ENCODE measurements around the gene C6orf89. TPM values are rescaled to one million over a fixed set of nuclear protein-coding genes. Genes with fewer than 3 reads are reported as not detected.

The C6orf89 gene
- total and polyA plus RNA-seq, 10 donors = 5.7 to 49.8 (median 34.7) TPM

GRCh38 chr6:36904114-36904513 is 18.4 kb downstream of the C6orf89 start:
- intact Hi-C loops (cut with DNase I; ENCODE audit: low total_unique reads) = loop anchor here (10.0 kb wide), 1 partner anchor 61 kb away; no protein-coding TSS in a partner anchor
- no peak overlapping the region for H3K27ac ChIP-seq
- no peak overlapping the region for H3K4me3 ChIP-seq
- TF ChIP-seq CTCF (IDR thresholded peaks at IDR 0.05 in 8 of 11, conservative IDR thresholded peaks at IDR 0.05 in 3 of 11) (no peak), POLR2A (IDR thresholded peaks at IDR 0.05) (no peak)
- 94 to 97% (median 95%) methylated on average over 4 of the region's 4 CpGs for WGBS, 5 donors
- H3K36me3 ChIP-seq = peaks cover 9 to 100% (median 67%) of the 10 kb centered on the region in 6 donors
- no peaks in the 10 kb centered on the region for H3K27me3 ChIP-seq (replicated peaks in 1 of 7)
- no peaks in the 10 kb centered on the region for H3K9me3 ChIP-seq
- peaks cover 0 to 6% (median 0%) of the 10 kb centered on the region in 6 donors for H3K4me1 ChIP-seq
- no peak for DNase-seq

GRCh38 chr6:36904851-36905393 is 19.2 kb downstream of the C6orf89 start:
- Histone ChIP-seq H3K36me3 (peaks cover 9 to 97% (median 62%) of the 10 kb centered on the region in 6 donors), H3K4me1 (peaks cover 0 to 6% (median 0%) of the 10 kb centered on the region in 6 donors), H3K27ac (no peak overlapping the region), H3K9me3 (no peaks in the 10 kb centered on the region), H3K4me3 (no peak overlapping the region), H3K27me3 (replicated peaks in 1 of 7) (no peaks in the 10 kb centered on the region)
- DNase-seq = no peak
- TF ChIP-seq POLR2AphosphoS5 (IDR thresholded peaks at IDR 0.05) (no peak), POLR2A (IDR thresholded peaks at IDR 0.05) (no peak), CTCF (IDR thresholded peaks at IDR 0.05 in 8 of 11, conservative IDR thresholded peaks at IDR 0.05 in 3 of 11) (no peak)
- WGBS, 5 donors = 94 to 98% (median 97%) methylated on average over 5 of the region's 5 CpGs
- intact Hi-C loops (cut with DNase I; ENCODE audit: low total_unique reads) = loop anchor here (10.0 kb wide), 1 partner anchor 60 kb away; no protein-coding TSS in a partner anchor

- H3K9me3 ChIP-seq = no peaks in the 10 kb centered on the region
- no peak overlapping the region for H3K4me3 ChIP-seq
- TF ChIP-seq POLR2A (IDR thresholded peaks at IDR 0.05) (no peak), CTCF (IDR thresholded peaks at IDR 0.05 in 8 of 11, conservative IDR thresholded peaks at IDR 0.05 in 3 of 11) (no peak), POLR2AphosphoS5 (IDR thresholded peaks at IDR 0.05) (no peak)
- 7 to 51% (median 33%) methylated on average over 2 of the region's 2 CpGs for WGBS, 5 donors
- no peak overlapping the region for H3K27ac ChIP-seq
- H3K36me3 ChIP-seq = peaks cover 9 to 92% (median 47%) of the 10 kb centered on the region in 6 donors
- intact Hi-C loops (cut with DNase I; ENCODE audit: low total_unique reads) = loop anchor here (10.0 kb wide), 1 partner anchor 58 kb away; no protein-coding TSS in a partner anchor
- H3K27me3 ChIP-seq (replicated peaks in 1 of 7) = no peaks in the 10 kb centered on the region
- peaks cover 0 to 14% (median 5%) of the 10 kb centered on the region in 6 donors for H3K4me1 ChIP-seq
- DNase-seq = no peak
These were observed 21.0 kb downstream of the C6orf89 start for GRCh38 chr6:36906539-36907325.

- peaks cover 5 to 91% (median 41%) of the 10 kb centered on the region in 6 donors for H3K36me3 ChIP-seq
- H3K9me3 ChIP-seq = no peaks in the 10 kb centered on the region
- H3K27ac ChIP-seq = no peak overlapping the region
- H3K27me3 ChIP-seq (replicated peaks in 1 of 7) = no peaks in the 10 kb centered on the region
- H3K4me3 ChIP-seq = no peak overlapping the region
- intact Hi-C loops (cut with DNase I; ENCODE audit: low total_unique reads) = loop anchor here (10.0 kb wide), 1 partner anchor 57 kb away; no protein-coding TSS in a partner anchor
- TF ChIP-seq POLR2A (IDR thresholded peaks at IDR 0.05) = no peak
- no peak for TF ChIP-seq CTCF (IDR thresholded peaks at IDR 0.05 in 8 of 11, conservative IDR thresholded peaks at IDR 0.05 in 3 of 11)
- no peak for TF ChIP-seq POLR2AphosphoS5 (IDR thresholded peaks at IDR 0.05)
- H3K4me1 ChIP-seq = peaks cover 4 to 25% (median 14%) of the 10 kb centered on the region in 6 donors
- DNase-seq = no peak
- 55 to 72% (median 65%) methylated on average over 5 of the region's 5 CpGs for WGBS, 5 donors
These were observed 22.0 kb downstream of the C6orf89 start for GRCh38 chr6:36907781-36908180.
